ENCODE measurements around the gene GCN1.

- TF ChIP-seq POLR2A (IDR thresholded peaks at IDR 0.05; ENCODE audit: low read depth, low read length) = no peak
- TF ChIP-seq POLR2AphosphoS5 (IDR thresholded peaks at IDR 0.05; ENCODE audit: low read depth, low read length) = no peak
- no peak for TF ChIP-seq TAF1 (IDR thresholded peaks at IDR 0.05; ENCODE audit: borderline replicate concordance, low read depth, low read length)
These were observed 35.2 kb upstream of the GCN1 start for GRCh38 chr12:120229487-120230325.

All from GM12892 (cell line).